Body of pancreas (tissue), 4 donors: ENCODE measurements around the gene NDUFA7.

Source experiments
- CTCF ChIP-seq, 7 experiments: fragments of 450-650 bp in 4 of 7; fragments of 200-600 bp in 3 of 7; sonication (generic) in 3 of 7; IDR thresholded peaks; one replicate each; pipeline ENCODE4 v1.5.1; 2016 to 2019; ENCODE audit warnings: antibody characterized with exemption in 7 of 7
- POLR2A ChIP-seq, 3 donors: fragments of 450-650 bp; IDR thresholded peaks; one replicate each; pipeline ENCODE4 v1.6.1; 2016; ENCODE audit warnings: antibody characterized with exemption in 3 of 3, mild to moderate bottlenecking in 2 of 3

GRCh38 chr19:8262431-8262830, 58.7 kb downstream of the NDUFA7 start:
- TF ChIP-seq CTCF (IDR thresholded peaks at IDR 0.05) (no peak), POLR2A (IDR thresholded peaks at IDR 0.05) (no peak)
